Activated CD8-positive, alpha-beta memory T cell treated with anti-CD3 and anti-CD28 coated beads for 24 hours (primary cell): ENCODE measurements around the gene LAIR2.
"Not testable (repeated sequence)": the region's sequence is repeated elsewhere in the genome, so short reads cannot be mapped to it uniquely, and the experiment has no call there.

Experiments
- DNase-seq: peaks from one replicate; pipeline ENCODE4 v3.0.0-alpha.2; 2020

The LAIR2 gene

GRCh38 chr19:54495284-54495683 lies 7.3 kb upstream of the LAIR2 start:
- DNase-seq = not testable (repeated sequence)

GRCh38 chr19:54497747-54498450 lies 4.7 kb upstream of the LAIR2 start:
- not testable (repeated sequence) for DNase-seq

GRCh38 chr19:54498451-54498772 lies 4.2 kb upstream of the LAIR2 start:
- DNase-seq = not testable (repeated sequence)

GRCh38 chr19:54505542-54505941 lies 2.9 kb downstream of the LAIR2 start:
- DNase-seq = not testable (repeated sequence)

- DNase-seq = no peak
Observed at GRCh38 chr19:54506079-54506478, 3.4 kb downstream of the LAIR2 start.

- not testable (repeated sequence) for DNase-seq
Observed at GRCh38 chr19:54507038-54507717, 4.5 kb downstream of the LAIR2 start.

GRCh38 chr19:54507824-54508223 lies 5.2 kb downstream of the LAIR2 start:
- DNase-seq = no peak

- DNase-seq = not testable (repeated sequence)
Observed at GRCh38 chr19:54508487-54508886, 5.9 kb downstream of the LAIR2 start.

GRCh38 chr19:54509200-54509940 lies 6.7 kb downstream of the LAIR2 start:
- not testable (repeated sequence) for DNase-seq

- DNase-seq = no peak
Observed at GRCh38 chr19:54515156-54515555, 12.5 kb downstream of the LAIR2 start.

- DNase-seq = peak; percentile 72
Observed at GRCh38 chr19:54517483-54517882, 14.9 kb downstream of the LAIR2 start.

GRCh38 chr19:54518844-54519243 lies 16.2 kb downstream of the LAIR2 start:
- no peak for DNase-seq

- DNase-seq = no peak
Observed at GRCh38 chr19:54521022-54521859, 18.6 kb downstream of the LAIR2 start.

- DNase-seq = no peak
Observed at GRCh38 chr19:54521860-54522513, 19.4 kb downstream of the LAIR2 start.

GRCh38 chr19:54523403-54523802 lies 20.8 kb downstream of the LAIR2 start:
- DNase-seq = peak; percentile 64

GRCh38 chr19:54525636-54526035 lies 23.0 kb downstream of the LAIR2 start:
- DNase-seq = no peak

GRCh38 chr19:54526972-54527371 lies 24.3 kb downstream of the LAIR2 start:
- no peak for DNase-seq

GRCh38 chr19:54530866-54531265 lies 28.2 kb downstream of the LAIR2 start:
- no peak for DNase-seq

- no peak for DNase-seq
Observed at GRCh38 chr19:54532528-54532927, 29.9 kb downstream of the LAIR2 start.

GRCh38 chr19:54533476-54533875 lies 30.8 kb downstream of the LAIR2 start:
- DNase-seq = no peak

GRCh38 chr19:54534156-54534555 lies 31.5 kb downstream of the LAIR2 start:
- DNase-seq = no peak

- DNase-seq = no peak
Observed at GRCh38 chr19:54535601-54536000, 33.0 kb downstream of the LAIR2 start.
